ENCODE data around the gene GOLGA2.

The GOLGA2 gene

DNA sequence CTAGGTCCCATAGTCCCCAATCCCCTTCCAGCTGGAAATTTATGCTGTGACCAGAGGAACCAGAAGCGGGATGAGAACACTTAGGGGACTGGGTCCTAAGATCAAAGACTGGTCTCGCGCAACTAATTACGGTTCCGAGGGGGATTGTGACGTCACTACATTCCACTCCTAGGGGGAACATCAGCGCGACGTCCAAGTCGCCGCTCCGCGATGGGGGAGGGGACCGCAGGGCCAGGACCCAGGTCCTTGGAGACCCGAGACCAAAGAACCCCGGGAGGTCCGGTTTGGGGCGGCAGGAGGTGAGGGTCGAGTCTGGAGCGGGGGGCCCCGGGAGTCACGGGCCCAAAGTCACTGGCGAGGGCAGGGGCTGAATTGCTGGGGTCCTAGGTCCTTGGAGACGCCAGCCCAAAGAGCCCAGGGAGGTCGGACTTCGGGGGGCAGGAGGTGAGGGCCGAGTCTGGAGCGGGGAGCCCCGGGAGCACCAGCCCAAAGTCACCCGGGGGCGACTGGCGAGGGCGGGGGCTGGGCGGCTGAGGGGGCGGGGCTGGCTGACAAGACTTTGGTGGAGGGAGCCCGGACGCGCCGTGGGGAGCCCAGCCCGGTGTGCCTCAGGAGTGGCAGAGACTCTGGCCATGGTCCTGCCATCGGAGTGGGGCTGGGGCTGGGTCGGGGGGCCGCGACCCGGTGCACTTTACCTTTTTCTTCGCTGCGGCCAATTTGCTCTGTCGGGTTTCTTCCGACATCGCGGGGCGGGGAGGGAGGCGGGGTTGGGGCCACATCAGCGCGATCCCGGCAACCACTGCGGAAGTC lies at the start of gene GOLGA2:
Gene GOLGA2, minus strand, starts transcription at position 810 of the 810 bp plus-strand sequence. Its CDS starts 31 bp downstream, at position 779.
- Histone ChIP-seq H3K27ac (ENCODE audit: low read depth, low read length) (peak within 1 kb of the TSS; percentile 82), H3K4me1 (ENCODE audit: control insufficient read depth, insufficient read depth, low read length, unreplicated experiment) (peaks cover 18% of the 10 kb centered on the region)

GRCh38 chr9:128324401-128324800 lies 48.6 kb upstream of the GOLGA2 start:
- peaks cover 38% of the 10 kb centered on the region for H3K79me2 ChIP-seq (ENCODE audit: control insufficient read depth, insufficient read depth, low read length, unreplicated experiment)
- no peaks in the 10 kb centered on the region for H3K27me3 ChIP-seq (ENCODE audit: insufficient read depth, low read length)
- peaks cover 9% of the 10 kb centered on the region for H3K4me1 ChIP-seq (ENCODE audit: control insufficient read depth, insufficient read depth, low read length, unreplicated experiment)
- H3K4me3 ChIP-seq (ENCODE audit: low read depth, low read length) = no peak overlapping the region; the same call in 1 of the 2 replicates
- no peak overlapping the region for H3K27ac ChIP-seq (ENCODE audit: low read depth, low read length)
- H2AFZ ChIP-seq (ENCODE audit: low read length, unreplicated experiment) = no peak overlapping the region
- H3K36me3 ChIP-seq (ENCODE audit: insufficient read depth, low read length) = 0 out of 2 replicates have a peak, but pooled peaks cover 3% of the 10 kb centered on the region

More for the DNA sequence above, at the start of gene GOLGA2:
- H3K36me3 ChIP-seq (ENCODE audit: insufficient read depth, low read length) = peaks cover 15% of the 10 kb centered on the region
- H3K4me3 ChIP-seq (ENCODE audit: low read depth, low read length) = peak within 1 kb of the TSS; percentile 93
- peaks cover 43% of the 10 kb centered on the region for H3K79me2 ChIP-seq (ENCODE audit: control insufficient read depth, insufficient read depth, low read length, unreplicated experiment)
- H2AFZ ChIP-seq (ENCODE audit: low read length, unreplicated experiment) = peak within 1 kb of the TSS; percentile 87
- H3K27me3 ChIP-seq (ENCODE audit: insufficient read depth, low read length) = no peaks in the 10 kb centered on the region

GRCh38 chr9:128323791-128324190 lies 48.0 kb upstream of the GOLGA2 start:
- H3K79me2 ChIP-seq (ENCODE audit: control insufficient read depth, insufficient read depth, low read length, unreplicated experiment) = peaks cover 38% of the 10 kb centered on the region
- H3K4me1 ChIP-seq (ENCODE audit: control insufficient read depth, insufficient read depth, low read length, unreplicated experiment) = peaks cover 9% of the 10 kb centered on the region
- no peaks in the 10 kb centered on the region for H3K27me3 ChIP-seq (ENCODE audit: insufficient read depth, low read length)
- peak overlapping the region; percentile 80 for H3K27ac ChIP-seq (ENCODE audit: low read depth, low read length)
- H3K4me3 ChIP-seq (ENCODE audit: low read depth, low read length) = peak overlapping the region; percentile 95
- H3K36me3 ChIP-seq (ENCODE audit: insufficient read depth, low read length) = 0 out of 2 replicates have a peak, but pooled peaks cover 3% of the 10 kb centered on the region
- no peak overlapping the region for H2AFZ ChIP-seq (ENCODE audit: low read length, unreplicated experiment)

DNA sequence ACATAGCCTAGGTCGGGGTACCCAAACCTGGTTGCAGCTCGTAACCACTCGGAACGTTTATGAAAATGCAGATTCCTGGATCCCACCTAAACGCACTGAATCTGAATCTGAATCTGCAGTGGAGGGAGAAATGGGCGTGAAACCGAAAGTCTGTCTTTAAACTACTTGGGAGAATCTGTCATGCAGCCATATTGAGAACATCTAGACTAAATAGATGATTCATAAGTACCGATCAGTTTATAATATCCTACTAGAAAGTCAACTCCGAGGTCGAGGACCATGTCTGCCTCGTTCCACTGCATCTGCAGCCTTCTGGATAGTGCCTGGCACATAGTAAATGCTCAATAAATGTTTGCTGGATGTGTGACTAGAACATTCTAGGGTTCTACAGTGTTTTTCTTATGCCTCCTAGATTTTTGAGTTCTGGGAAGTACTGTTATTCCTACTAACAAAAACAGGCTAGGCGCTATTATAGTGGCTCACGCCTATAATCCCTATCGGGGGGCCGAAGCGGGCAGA lies 47.5 kb upstream of the GOLGA2 start:
- H3K27me3 ChIP-seq (ENCODE audit: insufficient read depth, low read length) = no peaks in the 10 kb centered on the region
- peak overlapping the region; percentile 80 for H3K27ac ChIP-seq (ENCODE audit: low read depth, low read length)
- peaks cover 9% of the 10 kb centered on the region for H3K4me1 ChIP-seq (ENCODE audit: control insufficient read depth, insufficient read depth, low read length, unreplicated experiment)
- H2AFZ ChIP-seq (ENCODE audit: low read length, unreplicated experiment) = peak overlapping the region; percentile 63
- peaks cover 38% of the 10 kb centered on the region for H3K79me2 ChIP-seq (ENCODE audit: control insufficient read depth, insufficient read depth, low read length, unreplicated experiment)
- peak overlapping the region; percentile 95 for H3K4me3 ChIP-seq (ENCODE audit: low read depth, low read length)
- 0 out of 2 replicates have a peak, but pooled peaks cover 3% of the 10 kb centered on the region for H3K36me3 ChIP-seq (ENCODE audit: insufficient read depth, low read length)

DNA sequence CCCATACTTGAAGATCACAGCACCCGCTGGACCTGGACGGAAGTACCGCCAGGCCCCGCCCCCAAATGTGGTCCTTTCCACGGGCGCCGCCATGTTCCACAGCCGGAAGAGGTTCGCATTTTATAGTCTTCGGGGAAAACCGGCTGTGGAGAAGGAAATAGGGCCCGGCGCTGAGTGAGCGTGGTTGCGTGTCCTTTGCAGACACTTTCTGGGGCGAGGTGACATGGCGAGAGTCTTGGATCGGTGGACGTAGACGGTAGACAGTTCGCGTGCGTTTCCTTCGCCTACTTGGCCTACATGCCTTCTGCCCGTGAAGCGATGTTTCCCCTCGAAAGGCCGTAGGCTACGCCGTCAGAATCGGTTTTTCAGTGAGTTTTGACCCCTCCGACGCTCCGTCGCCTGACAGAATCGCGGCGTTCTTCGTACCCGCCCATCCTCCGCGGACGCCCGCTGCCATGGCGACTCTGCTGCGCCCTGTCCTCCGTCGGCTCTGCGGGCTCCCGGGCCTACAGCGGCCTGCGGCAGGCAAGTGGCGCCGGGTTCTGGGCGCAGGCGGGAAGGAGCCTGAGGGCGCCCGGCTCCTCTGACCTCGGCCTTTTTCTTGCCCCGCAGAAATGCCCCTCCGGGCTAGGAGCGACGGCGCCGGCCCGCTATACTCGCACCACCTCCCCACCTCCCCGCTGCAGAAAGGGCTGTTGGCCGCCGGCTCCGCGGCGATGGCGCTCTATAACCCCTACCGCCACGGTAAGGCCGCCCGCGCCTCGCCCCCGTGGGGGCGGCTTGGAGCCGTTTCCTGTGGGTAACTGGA lies 46.8 kb upstream of the GOLGA2 start, which contains the start of the genes COQ4 and TRUB2:
Gene COQ4, plus strand, starts transcription at position 436 of the 808 bp plus-strand sequence. Its CDS starts 20 bp downstream, at position 456.
Gene TRUB2, minus strand, starts transcription at position 44 of the 808 bp plus-strand sequence. Its CDS starts 39 bp downstream, at position 5.
- H3K4me1 ChIP-seq (ENCODE audit: control insufficient read depth, insufficient read depth, low read length, unreplicated experiment) = peaks cover 9% of the 10 kb centered on the region
- peaks cover 38% of the 10 kb centered on the region for H3K79me2 ChIP-seq (ENCODE audit: control insufficient read depth, insufficient read depth, low read length, unreplicated experiment)
- peak within 1 kb of the TSS; percentile 80 for H3K27ac ChIP-seq (ENCODE audit: low read depth, low read length)
- peak within 1 kb of the TSS; percentile 95 for H3K4me3 ChIP-seq (ENCODE audit: low read depth, low read length)
- no peaks in the 10 kb centered on the region for H3K27me3 ChIP-seq (ENCODE audit: insufficient read depth, low read length)
- H2AFZ ChIP-seq (ENCODE audit: low read length, unreplicated experiment) = peak within 1 kb of the TSS; percentile 63
- 0 out of 2 replicates have a peak, but pooled peaks cover 3% of the 10 kb centered on the region for H3K36me3 ChIP-seq (ENCODE audit: insufficient read depth, low read length)

GRCh38 chr9:128321879-128322403 lies 46.1 kb upstream of the GOLGA2 start:
- peaks cover 9% of the 10 kb centered on the region for H3K4me1 ChIP-seq (ENCODE audit: control insufficient read depth, insufficient read depth, low read length, unreplicated experiment)
- peaks cover 38% of the 10 kb centered on the region for H3K79me2 ChIP-seq (ENCODE audit: control insufficient read depth, insufficient read depth, low read length, unreplicated experiment)
- H3K27ac ChIP-seq (ENCODE audit: low read depth, low read length) = peak overlapping the region; percentile 80; the same call in 1 of the 2 replicates
- H2AFZ ChIP-seq (ENCODE audit: low read length, unreplicated experiment) = peak overlapping the region; percentile 63
- H3K27me3 ChIP-seq (ENCODE audit: insufficient read depth, low read length) = no peaks in the 10 kb centered on the region
- H3K36me3 ChIP-seq (ENCODE audit: insufficient read depth, low read length) = peaks cover 9% of the 10 kb centered on the region; the same call in 1 of the 2 replicates
- peak overlapping the region; percentile 95 for H3K4me3 ChIP-seq (ENCODE audit: low read depth, low read length)

GRCh38 chr9:128321343-128321742 lies 45.5 kb upstream of the GOLGA2 start:
- Histone ChIP-seq H3K36me3 (ENCODE audit: insufficient read depth, low read length) (peaks cover 12% of the 10 kb centered on the region; the same call in 1 of the 2 replicates), H3K27me3 (ENCODE audit: insufficient read depth, low read length) (no peaks in the 10 kb centered on the region), H3K4me3 (ENCODE audit: low read depth, low read length) (peak overlapping the region; percentile 95), H3K79me2 (ENCODE audit: control insufficient read depth, insufficient read depth, low read length, unreplicated experiment) (peaks cover 38% of the 10 kb centered on the region), H3K4me1 (ENCODE audit: control insufficient read depth, insufficient read depth, low read length, unreplicated experiment) (peaks cover 9% of the 10 kb centered on the region), H2AFZ (ENCODE audit: low read length, unreplicated experiment) (no peak overlapping the region), H3K27ac (ENCODE audit: low read depth, low read length) (no peak overlapping the region)

DNA sequence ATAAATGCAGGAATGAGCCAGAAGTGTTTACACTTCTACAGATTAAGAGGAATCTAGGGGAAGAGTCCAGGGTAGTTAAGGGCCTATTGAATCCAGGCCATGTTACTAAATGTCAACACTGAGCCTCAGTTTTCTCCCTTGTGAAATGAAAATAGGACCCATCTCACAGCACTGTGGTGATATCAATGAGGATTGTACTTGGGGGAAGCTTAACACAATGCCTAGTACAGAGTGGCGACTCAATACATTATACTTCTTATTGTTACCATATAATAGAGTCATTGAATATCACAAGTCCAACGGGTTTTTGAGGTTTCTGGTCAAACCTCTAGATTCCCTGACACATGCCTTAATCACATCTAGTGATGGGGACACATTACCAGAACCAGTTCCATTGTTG lies 41.8 kb upstream of the GOLGA2 start:
- H3K27me3 ChIP-seq (ENCODE audit: insufficient read depth, low read length) = no peaks in the 10 kb centered on the region
- H3K79me2 ChIP-seq (ENCODE audit: control insufficient read depth, insufficient read depth, low read length, unreplicated experiment) = peaks cover 13% of the 10 kb centered on the region
- peaks cover 18% of the 10 kb centered on the region; the same call in 1 of the 2 replicates for H3K36me3 ChIP-seq (ENCODE audit: insufficient read depth, low read length)
- H2AFZ ChIP-seq (ENCODE audit: low read length, unreplicated experiment) = no peak overlapping the region
- no peak overlapping the region for H3K27ac ChIP-seq (ENCODE audit: low read depth, low read length)
- H3K4me3 ChIP-seq (ENCODE audit: low read depth, low read length) = no peak overlapping the region
- peaks cover 4% of the 10 kb centered on the region for H3K4me1 ChIP-seq (ENCODE audit: control insufficient read depth, insufficient read depth, low read length, unreplicated experiment)

DNA sequence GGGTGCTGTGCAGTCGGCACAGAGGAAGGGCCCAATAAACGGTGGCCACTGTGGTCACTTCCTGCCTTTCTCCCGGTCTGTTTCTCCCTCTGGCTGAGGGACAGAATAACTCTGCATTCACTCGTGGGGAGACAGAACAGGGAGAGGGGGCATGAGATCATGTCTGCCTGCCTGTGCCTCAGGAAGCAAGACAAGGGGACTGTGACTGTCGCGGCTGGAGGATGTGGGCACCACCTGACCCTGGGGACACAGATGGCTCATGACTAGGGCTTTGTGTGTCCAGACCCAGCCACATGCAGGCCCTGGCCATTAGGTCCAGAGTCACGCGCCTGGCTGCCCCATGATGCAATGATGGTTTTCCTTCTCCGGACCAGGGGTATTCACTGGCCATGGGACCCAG lies 40.6 kb upstream of the GOLGA2 start:
- Histone ChIP-seq H3K79me2 (ENCODE audit: control insufficient read depth, insufficient read depth, low read length, unreplicated experiment) (peaks cover 5% of the 10 kb centered on the region), H3K36me3 (ENCODE audit: insufficient read depth, low read length) (peaks cover 18% of the 10 kb centered on the region; the same call in 1 of the 2 replicates), H3K27me3 (ENCODE audit: insufficient read depth, low read length) (no peaks in the 10 kb centered on the region), H3K27ac (ENCODE audit: low read depth, low read length) (no peak overlapping the region), H3K4me1 (ENCODE audit: control insufficient read depth, insufficient read depth, low read length, unreplicated experiment) (peaks cover 4% of the 10 kb centered on the region), H2AFZ (ENCODE audit: low read length, unreplicated experiment) (no peak overlapping the region), H3K4me3 (ENCODE audit: low read depth, low read length) (no peak overlapping the region)

DNA sequence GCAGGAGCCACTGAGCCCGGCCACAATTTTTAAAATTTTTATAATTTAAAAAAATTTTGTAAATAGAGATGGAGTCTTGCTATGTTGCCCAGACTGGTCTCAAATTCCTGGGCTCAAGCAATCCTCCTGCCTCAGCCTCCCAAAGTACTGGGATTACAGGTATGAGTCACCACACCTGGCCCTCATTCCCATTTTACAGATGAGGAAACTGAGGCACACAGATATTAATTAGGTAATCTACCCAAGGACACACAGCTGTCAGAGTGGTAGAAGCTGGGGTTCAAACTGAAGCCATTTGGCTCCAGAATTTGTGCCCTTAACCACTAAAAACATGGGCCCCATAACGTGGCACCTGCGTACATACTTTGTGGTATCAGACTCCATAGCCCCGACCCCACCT lies 38.9 kb upstream of the GOLGA2 start:
- H3K36me3 ChIP-seq (ENCODE audit: insufficient read depth, low read length) = peaks cover 22% of the 10 kb centered on the region
- no peaks in the 10 kb centered on the region for H3K4me1 ChIP-seq (ENCODE audit: control insufficient read depth, insufficient read depth, low read length, unreplicated experiment)
- H3K27ac ChIP-seq (ENCODE audit: low read depth, low read length) = no peak overlapping the region
- no peak overlapping the region for H3K4me3 ChIP-seq (ENCODE audit: low read depth, low read length)
- H3K79me2 ChIP-seq (ENCODE audit: control insufficient read depth, insufficient read depth, low read length, unreplicated experiment) = no peaks in the 10 kb centered on the region
- no peak overlapping the region for H2AFZ ChIP-seq (ENCODE audit: low read length, unreplicated experiment)
- H3K27me3 ChIP-seq (ENCODE audit: insufficient read depth, low read length) = no peaks in the 10 kb centered on the region
